ENCODE measurements around the gene CCL2. TPM values are rescaled to one million over a fixed set of nuclear protein-coding genes. Genes with fewer than 3 reads are reported as not detected.

CCL2 gene
- polyA plus RNA-seq, 3 donors = 1.4 to 44.9 (median 17.7) TPM

DNA sequence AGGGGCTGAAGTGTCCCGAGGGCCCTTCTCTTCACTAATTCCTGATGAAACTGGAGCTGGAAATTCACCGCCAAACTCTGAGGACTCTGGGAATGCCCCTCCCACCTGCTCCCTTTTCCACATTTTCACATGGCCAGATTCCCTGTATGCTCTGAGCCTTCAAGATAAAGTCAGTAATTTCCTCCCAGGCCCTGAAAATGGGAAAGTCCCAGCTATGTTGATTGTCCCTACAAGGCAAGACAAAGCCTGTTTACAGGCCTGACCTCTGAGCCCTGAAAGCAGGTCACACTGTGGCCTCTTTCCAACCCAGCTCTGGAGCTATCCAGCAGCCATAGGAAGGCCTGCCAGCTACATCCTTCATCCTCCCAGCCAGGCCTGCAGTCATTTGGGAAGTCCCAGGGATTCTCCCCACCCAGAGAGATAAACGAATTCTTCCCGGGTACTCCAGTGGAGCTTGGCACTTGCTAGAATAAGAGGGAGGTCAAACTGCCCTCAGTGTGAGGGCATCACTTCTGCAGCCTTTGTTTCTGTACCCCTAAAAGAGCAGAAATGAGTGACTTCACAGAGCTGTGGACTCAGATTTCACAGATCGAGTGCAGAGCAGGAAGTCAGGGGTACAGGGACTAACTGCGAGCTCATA is 19.6 kb upstream of the CCL2 start:
- Mint-ChIP-seq H3K27ac (peak overlapping the region in 4 of 7 donors; percentile 16 to 88 (median 63)), H3K36me3 (no peaks in the 10 kb centered on the region), H3K27me3 (ENCODE audit: low read depth in 3 of 3) (peaks cover 2 to 4% (median 2%) of the 10 kb centered on the region in 3 donors), H3K9me3 (peaks cover 0 to 3% (median under 1%) of the 10 kb centered on the region in 7 donors), H3K4me1 (peaks cover 59% of the 10 kb centered on the region), H3K4me3 (no peak overlapping the region)
- Histone ChIP-seq H3K79me2 (ENCODE audit: insufficient read depth, low read length) (no peaks in the 10 kb centered on the region), H3K9ac (ENCODE audit: insufficient read depth, low read length, poor library complexity, severe bottlenecking) (no peak overlapping the region), H3K4me3 (replicated peaks in 1 of 3; ENCODE audit: low read depth in 2 of 3, low read length in 3 of 3) (no peak overlapping the region), H3K9me3 (replicated peaks in 1 of 2; ENCODE audit: control insufficient read depth in 1 of 2, insufficient read depth in 1 of 2, low read length in 2 of 2) (no peaks in the 10 kb centered on the region), H3K27me3 (ENCODE audit: control insufficient read depth in 2 of 2, insufficient read depth in 2 of 2, low read length in 2 of 2) (no peaks in the 10 kb centered on the region), H3K27ac (ENCODE audit: low read depth in 1 of 2, low read length in 2 of 2) (no peak overlapping the region), H4K20me1 (ENCODE audit: insufficient read depth, low read length) (no peaks in the 10 kb centered on the region), H2AFZ (ENCODE audit: insufficient read depth, low read depth, low read length, poor library complexity, severe bottlenecking) (no peak overlapping the region), H3K36me3 (replicated peaks in 1 of 2; ENCODE audit: control insufficient read depth in 1 of 2, insufficient read depth in 2 of 2, low read length in 2 of 2) (no peaks in the 10 kb centered on the region), H3K4me1 (ENCODE audit: control insufficient read depth in 1 of 2, insufficient read depth in 2 of 2, low read length in 2 of 2) (peaks cover 63% of the 10 kb centered on the region in 2 donors), H3K4me2 (replicated peaks; ENCODE audit: extremely low read depth, low read length, poor library complexity, severe bottlenecking) (no peak overlapping the region)
- DNase-seq = peak in 1 of 3 donors; percentile 59
- intact Hi-C loops (cut with micrococcal nuclease) = no loop called here
- TF ChIP-seq, protein P1, sequence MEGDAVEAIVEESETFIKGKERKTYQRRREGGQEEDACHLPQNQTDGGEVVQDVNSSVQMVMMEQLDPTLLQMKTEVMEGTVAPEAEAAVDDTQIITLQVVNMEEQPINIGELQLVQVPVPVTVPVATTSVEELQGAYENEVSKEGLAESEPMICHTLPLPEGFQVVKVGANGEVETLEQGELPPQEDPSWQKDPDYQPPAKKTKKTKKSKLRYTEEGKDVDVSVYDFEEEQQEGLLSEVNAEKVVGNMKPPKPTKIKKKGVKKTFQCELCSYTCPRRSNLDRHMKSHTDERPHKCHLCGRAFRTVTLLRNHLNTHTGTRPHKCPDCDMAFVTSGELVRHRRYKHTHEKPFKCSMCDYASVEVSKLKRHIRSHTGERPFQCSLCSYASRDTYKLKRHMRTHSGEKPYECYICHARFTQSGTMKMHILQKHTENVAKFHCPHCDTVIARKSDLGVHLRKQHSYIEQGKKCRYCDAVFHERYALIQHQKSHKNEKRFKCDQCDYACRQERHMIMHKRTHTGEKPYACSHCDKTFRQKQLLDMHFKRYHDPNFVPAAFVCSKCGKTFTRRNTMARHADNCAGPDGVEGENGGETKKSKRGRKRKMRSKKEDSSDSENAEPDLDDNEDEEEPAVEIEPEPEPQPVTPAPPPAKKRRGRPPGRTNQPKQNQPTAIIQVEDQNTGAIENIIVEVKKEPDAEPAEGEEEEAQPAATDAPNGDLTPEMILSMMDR (IDR thresholded peaks at IDR 0.05) = no peak
- WGBS (ENCODE audit: insufficient coverage) = 47% methylated on average over 3 of the region's 6 CpGs

DNA sequence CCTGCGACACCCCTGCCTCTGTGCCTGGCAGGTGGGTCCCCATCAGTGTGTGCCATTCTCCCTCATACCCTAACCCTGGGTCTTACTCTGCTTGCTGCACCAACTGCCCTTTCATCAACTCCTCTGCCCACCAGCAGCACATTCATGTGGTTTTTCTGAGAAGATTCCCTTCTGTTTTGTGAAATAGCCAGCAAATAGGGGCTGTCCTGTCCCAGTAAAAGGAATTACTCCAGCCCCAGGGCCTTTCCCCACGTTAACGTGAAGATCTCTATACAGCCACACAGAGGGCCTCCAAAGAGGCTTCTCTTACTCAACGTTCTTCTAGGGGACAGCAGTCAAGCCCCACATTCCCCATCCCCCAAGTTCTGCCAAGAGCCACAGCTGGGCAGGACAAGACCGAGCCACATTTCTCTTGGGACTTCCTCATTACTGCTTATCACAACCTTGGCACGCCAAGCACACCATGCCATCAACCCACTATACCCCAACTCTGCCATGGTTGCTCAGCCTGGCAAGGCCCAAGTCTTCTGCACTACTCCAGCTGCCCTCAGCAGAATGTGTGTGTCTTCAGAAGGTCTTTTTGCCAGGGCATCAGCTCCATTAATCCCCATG is 18.7 kb upstream of the CCL2 start:
- Histone ChIP-seq H3K4me1 (ENCODE audit: control insufficient read depth in 1 of 2, insufficient read depth in 2 of 2, low read length in 2 of 2) (peaks cover 71% of the 10 kb centered on the region in 2 donors), H3K4me2 (replicated peaks; ENCODE audit: extremely low read depth, low read length, poor library complexity, severe bottlenecking) (no peak overlapping the region), H3K27ac (ENCODE audit: low read depth in 1 of 2, low read length in 2 of 2) (peak overlapping the region in 1 of 2 donors; percentile 14)

More for the DNA sequence above, 18.7 kb upstream of the CCL2 start:
- Mint-ChIP-seq H3K4me3 (peak overlapping the region in 1 of 2 donors; percentile 59), H3K9me3 (peaks cover 0 to 3% (median 0%) of the 10 kb centered on the region in 7 donors), H3K27me3 (ENCODE audit: low read depth in 3 of 3) (peaks cover 2 to 5% (median 2%) of the 10 kb centered on the region in 3 donors), H3K36me3 (no peaks in the 10 kb centered on the region), H3K27ac (peak overlapping the region in 6 of 7 donors; percentile 15 to 89 (median 66)), H3K4me1 (peaks cover 62% of the 10 kb centered on the region)
- TF ChIP-seq, protein P1 (IDR thresholded peaks at IDR 0.05) = no peak
- Histone ChIP-seq H3K9me3 (replicated peaks in 1 of 2; ENCODE audit: control insufficient read depth in 1 of 2, insufficient read depth in 1 of 2, low read length in 2 of 2) (no peaks in the 10 kb centered on the region), H3K27me3 (ENCODE audit: control insufficient read depth in 2 of 2, insufficient read depth in 2 of 2, low read length in 2 of 2) (no peaks in the 10 kb centered on the region), H3K36me3 (replicated peaks in 1 of 2; ENCODE audit: control insufficient read depth in 1 of 2, insufficient read depth in 2 of 2, low read length in 2 of 2) (no peaks in the 10 kb centered on the region), H3K79me2 (ENCODE audit: insufficient read depth, low read length) (no peaks in the 10 kb centered on the region), H3K4me3 (replicated peaks in 1 of 3; ENCODE audit: low read depth in 2 of 3, low read length in 3 of 3) (no peak overlapping the region), H3K9ac (ENCODE audit: insufficient read depth, low read length, poor library complexity, severe bottlenecking) (no peak overlapping the region), H2AFZ (ENCODE audit: insufficient read depth, low read depth, low read length, poor library complexity, severe bottlenecking) (no peak overlapping the region), H4K20me1 (ENCODE audit: insufficient read depth, low read length) (no peaks in the 10 kb centered on the region)
- intact Hi-C loops (cut with micrococcal nuclease) = no loop called here
- DNase-seq = peak; percentile 56 to 79 (median 78)
- 17% methylated on average over 6 of the region's 6 CpGs for WGBS (ENCODE audit: insufficient coverage)

Measured in CD14-positive monocyte (primary cell).